ENCODE measurements around the gene CPLX1.
"Not testable (repeated sequence)": the region's sequence is repeated elsewhere in the genome, so short reads cannot be mapped to it uniquely, and the experiment has no call there.

Gene CPLX1

DNA sequence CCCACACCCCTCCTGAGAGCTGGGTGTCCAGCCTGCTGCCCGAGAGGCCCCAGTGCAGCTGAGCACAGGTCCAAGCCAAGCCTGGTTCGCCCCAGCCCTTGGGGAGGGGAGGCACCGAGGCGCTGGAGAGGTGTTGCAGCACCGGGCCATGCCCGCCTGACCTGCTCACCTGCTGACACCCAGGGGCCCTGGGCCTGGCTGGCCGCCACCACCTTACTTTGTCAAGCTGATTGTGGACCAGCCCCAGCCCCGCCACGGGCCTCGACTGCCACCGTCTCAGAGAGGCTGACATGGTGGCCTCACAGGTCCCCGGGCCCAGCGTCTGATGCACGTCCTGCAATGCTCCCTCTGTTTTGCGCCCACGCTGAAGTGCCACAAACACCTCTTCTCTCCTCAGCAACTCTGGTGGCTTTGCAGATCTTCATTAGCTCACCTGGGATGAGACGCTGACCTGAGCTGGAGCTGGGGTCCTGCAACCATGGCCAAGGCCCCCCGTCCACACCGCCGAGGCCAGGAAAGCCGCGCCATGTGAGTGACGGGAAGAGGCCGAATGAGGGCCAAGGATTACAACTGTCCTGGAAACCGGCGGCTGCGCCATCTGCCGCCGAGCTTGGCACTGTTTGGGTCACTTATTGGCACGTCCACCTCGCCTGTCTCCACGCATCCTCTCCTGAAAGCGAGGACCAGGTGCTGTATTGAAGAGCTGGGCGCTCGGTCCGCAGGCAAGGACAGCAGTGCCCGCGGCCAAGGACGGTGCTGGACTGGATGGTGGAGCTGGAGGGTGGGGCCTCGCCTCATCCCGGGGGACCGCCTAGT is 7.6 kb downstream of the CPLX1 start:
- DNase-seq, result no peak

DNA sequence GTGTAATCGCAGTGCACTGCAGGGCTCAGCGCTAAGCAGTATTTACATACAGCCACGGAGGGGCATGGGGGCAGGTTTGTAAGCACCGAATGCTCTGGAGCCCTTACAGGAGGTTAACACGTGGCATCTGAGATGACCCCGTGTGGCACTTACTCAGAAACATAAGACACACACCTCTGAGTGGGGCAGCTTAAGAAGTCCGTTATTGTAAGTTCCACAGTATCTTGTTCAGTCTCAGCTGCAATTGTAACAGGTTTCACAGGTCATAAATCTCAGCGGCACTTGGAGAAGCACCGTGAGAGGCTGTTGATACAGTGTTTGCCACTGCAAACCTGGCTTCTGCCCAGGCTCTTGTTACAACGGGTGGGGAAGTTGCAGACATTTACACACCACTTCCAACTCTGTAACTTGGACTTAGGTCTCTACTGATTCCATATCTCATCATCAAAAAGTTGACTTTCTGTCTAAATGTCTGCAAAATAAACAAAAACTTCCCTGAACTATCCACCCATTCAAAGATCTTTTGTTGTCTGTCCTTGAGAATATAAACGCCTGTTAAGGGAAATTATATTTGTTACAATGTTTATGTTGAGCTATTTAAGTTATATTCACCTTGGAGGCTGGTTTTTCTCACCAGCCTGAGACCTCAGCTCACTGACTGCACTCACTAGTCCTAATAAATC is 10.3 kb downstream of the CPLX1 start:
- DNase-seq, result no peak

DNA sequence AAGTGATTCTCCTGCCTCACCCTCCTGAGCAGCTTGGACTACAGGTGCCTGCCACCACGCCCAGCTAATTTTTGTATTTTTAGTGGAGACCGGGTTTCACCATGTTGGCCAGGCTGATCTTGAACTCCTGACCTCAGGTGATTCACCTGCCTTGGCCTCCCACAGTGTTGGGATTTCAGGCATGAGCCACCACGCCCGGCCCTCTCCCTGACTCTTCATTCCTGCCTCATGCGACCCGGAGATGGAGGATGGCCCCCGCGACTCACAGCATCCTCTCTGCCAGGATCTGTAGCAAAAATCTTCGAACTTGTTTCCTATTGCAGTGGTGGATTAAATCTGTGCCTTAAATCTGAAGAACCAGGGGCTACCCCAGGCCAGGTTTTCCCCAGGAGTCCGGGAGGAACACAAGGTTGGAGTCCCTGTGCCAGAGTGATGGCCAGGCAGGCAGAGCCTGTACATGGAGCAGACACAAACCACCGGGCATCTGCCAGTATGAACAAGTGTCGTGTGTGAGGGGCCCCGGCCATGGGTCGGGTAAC is 11.5 kb downstream of the CPLX1 start:
- DNase-seq, result no peak

DNA sequence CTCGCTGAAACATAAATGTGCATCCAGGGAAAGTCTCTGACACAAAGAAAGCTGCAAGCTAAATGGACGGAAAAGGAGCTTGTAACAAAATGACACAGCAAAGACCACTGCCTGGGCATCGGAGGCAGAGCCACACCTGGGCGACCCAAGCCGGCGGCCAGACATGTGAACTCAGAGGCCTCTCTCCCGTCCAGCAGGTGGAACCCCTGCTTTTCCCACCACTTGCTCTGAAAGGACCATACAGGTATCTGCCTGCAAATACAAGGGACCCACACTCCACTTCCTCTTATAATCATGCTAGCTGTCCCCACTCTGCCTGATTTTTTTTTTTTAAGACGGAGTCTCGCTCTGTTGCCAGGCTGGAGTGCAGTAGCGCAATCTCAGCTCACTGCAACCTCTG is 12.0 kb downstream of the CPLX1 start:
- no peak for DNase-seq

DNA sequence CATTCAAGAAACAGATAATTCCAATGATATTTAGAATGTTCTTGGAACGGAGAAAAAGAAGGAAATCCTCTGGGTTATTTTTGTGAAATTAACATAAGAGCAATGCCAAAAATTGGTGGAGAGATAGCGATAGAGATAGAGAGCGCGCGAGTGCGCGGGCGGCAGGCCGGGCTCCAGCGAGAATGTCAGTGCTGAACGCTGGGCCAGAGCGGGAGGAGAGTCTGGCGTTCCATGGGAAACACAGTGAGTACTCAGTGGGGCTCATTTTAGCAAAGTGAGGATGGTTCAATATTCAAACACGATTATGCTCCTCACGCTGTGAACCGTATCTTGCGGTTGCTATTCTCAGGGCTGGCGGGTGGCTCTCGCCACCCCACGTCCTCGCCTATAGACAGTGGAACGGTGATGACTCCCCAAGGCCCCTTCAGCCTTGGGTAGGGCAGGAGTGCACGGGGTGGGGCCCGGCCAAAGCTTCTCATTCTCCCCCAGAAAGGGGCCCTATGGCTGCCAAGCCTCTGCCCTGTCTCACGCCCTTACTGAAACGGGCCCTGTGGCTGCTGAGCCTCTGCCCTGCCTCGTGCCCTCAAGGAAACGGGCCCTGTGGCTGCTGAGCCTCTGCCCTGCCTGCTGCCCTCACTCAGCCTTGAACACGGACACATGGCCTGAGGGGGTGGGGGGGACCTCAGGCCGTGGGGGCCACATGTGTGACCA is 16.9 kb downstream of the CPLX1 start:
- no peak for DNase-seq

DNA sequence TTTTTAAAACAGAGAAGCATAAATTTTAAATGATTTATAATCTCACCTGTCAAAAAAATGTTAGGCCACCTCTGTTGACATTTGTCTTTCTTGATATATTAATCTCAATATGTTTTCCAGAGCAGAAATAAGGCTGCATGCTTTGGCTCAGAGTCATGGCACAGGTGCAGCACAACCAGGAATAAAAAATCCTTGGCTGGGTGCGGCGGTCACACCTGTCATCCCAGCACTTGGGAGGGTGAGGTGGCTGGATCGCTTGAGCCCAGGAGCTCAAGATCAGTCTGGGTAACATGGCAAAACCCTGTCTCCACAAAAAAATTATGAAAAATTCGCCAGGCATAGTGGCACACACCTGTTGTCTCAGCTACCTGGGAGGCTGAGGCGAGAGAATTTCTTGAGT is 18.1 kb downstream of the CPLX1 start:
- no peak for DNase-seq

DNA sequence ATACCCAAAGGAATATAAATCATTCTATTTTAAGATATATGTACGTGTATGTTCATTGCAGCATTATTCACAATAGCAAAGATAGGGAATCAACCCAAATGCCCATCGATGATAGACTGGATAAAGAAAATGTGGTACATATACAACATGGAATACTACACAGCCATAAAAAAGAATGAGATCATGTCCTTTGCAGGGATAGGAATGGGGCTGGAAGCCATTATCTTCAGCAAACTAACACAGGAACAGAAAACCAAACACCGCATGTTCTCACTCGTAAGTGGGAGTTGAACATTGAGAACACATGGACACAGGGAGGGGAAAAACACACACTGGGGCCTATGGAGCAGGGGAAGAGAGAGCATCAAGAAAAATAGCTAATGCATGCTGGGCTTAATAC is 18.9 kb downstream of the CPLX1 start:
- DNase-seq, result not testable (repeated sequence)

DNA sequence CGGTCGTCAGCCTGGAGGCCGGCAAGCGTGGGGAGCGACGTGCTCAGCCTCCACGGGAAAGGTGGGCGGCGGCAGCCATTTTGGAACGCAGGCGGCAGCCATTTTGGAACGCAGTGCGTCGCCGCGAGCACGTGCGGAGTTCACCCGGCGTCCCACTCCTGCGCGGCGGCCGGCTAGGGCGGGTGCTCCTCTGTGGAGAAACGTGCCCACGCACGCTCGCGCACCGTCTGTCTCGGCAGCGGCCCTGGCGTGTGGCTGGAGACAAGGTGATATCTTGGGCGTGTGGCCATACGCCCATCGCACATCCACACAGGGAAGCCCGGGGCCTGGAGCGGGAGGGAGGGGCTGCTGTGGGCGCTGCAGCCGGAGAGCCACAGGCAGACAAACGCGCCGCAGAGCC is 21.1 kb downstream of the CPLX1 start:
- DNase-seq, result no peak

DNA sequence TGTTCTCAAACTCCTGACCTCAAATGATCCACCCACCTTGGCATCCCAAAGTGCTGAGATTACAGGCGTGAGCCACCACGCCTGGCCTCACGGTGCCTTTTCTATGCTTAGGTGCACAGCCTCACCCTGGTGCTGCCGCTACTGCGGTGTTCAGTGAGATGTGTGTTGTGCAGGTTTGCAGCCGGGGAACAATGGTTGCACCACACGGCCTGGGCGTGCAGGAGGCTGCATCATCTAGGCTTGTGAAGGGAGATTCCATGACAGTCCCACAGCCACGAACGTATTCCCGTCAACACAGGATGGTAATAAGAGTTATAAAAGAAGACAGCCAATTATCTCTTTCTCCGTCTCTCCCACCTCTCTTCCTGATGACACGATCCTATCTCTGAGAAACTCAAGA is 22.0 kb downstream of the CPLX1 start:
- DNase-seq, result no peak

DNA sequence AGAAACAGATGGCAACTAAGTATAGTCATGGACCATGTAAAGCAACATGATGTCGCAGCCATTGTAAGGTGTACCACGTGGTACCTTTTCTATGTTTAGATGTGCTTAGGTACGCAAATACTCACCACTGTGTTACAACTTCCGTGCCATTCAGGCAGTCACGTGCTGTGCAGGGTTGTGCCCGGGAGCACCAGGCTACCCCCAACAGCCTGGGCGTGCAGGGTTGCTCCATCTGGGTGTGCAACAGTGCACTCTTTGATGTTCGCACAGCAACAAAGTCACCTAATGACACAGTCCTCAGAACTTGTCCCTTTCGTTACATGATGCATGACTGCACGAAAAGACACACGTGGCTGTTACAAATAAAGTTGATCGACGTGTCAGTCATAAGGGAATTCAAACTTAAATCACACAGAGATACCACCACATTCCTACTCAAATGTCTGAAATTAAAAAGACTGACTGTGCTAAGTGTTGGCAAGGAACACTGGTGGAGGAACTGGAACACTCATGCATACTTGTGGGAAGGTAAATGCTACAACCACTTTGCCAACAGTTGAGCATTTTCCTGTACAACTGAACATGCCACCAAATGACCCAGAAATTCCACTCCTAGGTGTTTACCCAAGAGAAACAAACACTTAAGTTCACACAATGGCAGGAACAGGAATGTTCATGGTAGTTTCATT is 24.3 kb downstream of the CPLX1 start:
- DNase-seq, result no peak

DNA sequence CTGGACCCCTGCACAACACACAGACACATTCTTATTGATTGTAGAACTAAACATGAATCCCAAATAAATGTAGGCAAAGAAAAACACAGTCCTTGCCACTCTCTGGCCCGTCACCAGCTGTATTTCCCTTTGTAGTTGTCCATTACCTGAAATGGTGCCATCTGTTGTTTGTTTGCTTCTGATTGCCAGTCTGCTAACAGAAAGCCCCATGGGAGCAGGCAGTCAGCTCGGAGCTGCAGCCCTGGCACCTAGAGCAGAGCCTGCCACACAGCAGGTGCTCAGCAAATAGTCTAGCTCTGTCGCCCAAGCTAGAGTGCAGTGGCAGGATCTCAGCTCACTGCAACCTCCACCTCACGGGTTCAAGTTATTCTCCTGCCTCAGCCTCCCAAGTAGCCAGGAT is 28.9 kb downstream of the CPLX1 start:
- DNase-seq, result no peak

DNA sequence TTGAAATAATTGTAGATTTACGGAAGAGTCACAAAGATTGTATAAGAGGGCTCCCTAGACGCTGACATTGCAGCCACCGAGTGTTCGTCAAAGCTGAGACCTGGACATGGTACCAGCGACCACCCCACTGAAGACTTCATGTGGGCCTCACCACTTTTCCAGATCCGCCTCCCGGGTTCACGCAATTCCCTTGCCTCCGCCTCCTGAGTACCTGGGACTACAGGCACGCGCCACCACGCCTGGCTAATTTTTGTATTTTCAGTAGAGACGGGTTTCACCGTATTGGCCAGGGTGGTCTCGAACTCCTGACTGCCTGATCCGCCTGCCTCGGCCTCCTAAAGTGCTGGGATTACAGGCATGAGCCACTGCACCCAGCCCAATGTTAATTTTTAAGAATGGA is 29.7 kb downstream of the CPLX1 start:
- no peak for DNase-seq

DNA sequence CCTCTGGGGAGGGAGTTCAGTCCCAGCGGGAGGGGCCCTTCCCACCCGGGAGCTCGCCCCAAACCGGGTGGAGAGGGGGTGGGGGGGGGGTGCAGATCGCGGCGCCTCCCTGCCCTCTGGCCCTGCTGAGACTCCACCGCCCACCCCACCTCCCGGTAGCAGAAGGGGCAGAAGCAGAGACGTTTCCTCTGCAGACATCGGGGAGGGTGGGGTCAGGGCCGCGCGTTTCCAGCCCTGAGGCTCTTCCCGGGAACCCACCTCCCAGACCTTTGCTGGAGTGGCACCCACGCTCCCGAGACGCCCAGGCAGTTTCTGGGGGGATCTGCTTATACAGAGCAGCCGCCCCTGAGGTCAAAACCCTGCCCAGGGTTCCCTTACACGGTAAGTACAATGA is 30.2 kb downstream of the CPLX1 start:
- DNase-seq, result no peak

DNA sequence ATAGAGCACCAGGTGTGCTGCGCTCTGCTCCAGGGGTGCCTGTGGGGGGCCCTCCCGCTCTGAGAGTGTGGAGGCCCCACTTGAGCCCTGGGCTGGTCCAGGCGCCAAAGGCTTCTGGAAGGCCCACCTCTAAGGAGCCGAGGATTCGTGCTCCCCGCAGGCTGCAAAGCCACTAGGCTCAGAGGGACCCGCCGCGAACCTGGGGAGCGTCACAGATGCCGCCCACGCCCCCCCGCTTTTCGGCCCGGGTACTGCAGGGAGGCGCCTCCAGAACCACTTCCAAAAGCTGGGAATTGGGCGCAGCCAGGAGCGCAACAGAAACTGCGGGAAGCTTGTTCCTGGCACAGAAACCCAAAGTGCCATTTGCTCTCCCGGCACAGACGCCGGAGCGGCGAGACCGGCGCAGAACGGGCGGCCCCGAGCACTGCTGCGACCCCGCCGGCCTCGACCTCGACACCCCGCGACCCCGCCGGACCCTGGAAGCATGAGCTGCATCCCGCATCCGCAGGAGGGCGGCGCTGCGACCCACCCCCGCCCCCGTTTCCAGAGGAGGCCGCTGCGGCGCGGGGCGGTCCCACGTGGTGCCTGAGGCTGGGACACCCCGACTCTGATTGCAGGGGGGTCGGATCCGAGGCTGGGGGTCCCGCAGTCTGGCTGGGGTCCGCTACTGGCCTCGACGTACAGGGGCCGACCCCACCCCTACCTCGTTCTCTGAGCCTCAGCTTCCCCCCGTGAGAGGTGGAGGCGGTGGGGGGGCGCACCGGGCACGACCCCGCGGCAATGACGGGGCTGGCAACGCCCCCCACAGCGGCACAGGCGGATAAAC is 30.8 kb downstream of the CPLX1 start:
- DNase-seq, result no peak

DNA sequence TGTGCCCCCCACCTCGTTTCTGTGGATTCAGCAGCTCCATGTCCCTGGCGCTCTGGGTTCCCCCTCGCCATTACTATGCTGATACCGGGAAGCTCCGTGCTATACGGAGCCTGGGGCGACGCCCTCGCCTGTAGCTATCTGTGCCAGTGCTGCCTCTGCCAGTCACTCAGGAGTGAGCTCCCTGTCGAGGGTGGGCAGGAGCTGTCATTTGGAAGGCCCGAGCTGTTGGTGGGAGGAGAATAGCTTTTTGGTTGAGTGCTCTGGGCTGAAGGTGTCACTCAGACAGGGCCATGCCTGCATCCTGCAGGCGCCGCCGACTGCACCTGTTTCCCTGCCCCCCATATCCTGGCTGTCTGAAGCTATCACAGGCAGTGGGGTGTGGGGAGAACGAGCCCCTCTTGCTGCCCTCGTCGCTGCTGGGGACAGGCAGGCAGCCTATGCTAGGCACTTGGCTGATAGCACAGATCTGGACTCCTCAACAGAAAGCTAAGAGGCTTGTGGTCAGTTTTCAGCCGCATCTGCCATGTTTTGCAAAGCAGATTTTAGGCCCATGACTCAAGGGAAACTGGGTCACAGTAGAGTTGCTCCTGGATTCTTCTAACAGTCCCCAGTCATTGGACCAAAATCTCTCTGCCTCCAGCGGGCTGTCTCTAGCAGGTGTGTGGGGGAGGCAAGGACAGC is 31.8 kb downstream of the CPLX1 start:
- DNase-seq, result no peak

DNA sequence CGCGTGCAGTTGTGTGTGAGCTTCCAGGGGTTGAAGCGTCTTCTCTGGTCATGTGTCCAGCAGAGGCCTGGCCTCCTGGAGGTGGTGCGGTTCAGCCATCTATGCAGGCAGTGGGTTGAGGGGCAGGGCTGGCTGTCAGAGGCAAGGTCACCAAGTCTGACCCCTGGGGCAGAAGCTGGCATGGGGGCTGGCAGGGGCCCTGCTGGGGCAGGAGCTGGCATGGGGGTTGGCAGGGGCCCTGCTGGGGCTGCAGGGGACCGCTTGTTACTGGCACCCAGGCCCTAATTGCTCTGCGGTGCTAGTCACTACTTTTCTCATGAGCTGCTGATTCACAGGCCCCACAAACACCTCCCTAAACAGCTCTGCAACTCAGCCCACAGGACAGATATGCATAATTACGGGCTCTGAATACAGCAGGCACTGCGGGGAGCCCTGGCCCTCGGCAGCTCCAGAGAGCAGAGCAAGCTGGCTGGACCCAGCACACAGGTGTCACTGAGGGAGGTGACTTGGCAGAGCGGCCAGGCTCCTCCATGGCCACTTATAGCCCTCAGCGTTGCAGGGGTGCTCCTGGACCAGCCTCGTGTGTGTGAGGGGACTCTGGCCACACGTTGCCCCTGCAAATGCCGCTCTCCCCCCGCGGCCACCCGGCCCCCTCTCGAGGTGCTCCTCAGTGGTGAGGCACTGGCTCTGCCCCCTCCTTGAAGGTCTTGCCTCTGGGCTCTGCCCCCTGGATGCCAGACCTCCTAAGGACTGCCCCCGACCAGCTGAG is 32.7 kb downstream of the CPLX1 start:
- DNase-seq, result no peak

DNA sequence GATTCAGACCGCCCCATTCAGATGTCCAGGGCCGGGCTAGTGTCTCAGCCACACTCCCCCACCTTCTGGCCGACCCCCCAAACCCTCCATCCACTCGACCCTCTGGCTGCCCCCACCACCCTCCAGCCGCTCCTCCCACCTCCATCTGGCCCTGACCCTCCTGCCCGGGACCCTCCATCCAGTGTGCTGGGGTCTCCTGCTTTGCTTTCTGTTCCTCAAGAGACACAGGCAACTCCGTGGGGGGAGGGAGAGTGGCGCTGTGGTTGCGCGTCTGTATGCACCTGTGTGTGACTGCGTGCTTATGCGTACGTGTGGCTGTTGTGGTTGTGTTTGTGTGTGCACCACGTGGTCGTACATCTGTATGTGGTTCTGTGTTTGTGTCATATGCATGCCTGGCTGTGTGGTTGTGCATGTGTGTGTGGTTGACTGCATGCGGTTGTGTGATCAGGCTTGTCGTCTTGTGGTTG is 33.3 kb downstream of the CPLX1 start:
- no peak for DNase-seq

DNA sequence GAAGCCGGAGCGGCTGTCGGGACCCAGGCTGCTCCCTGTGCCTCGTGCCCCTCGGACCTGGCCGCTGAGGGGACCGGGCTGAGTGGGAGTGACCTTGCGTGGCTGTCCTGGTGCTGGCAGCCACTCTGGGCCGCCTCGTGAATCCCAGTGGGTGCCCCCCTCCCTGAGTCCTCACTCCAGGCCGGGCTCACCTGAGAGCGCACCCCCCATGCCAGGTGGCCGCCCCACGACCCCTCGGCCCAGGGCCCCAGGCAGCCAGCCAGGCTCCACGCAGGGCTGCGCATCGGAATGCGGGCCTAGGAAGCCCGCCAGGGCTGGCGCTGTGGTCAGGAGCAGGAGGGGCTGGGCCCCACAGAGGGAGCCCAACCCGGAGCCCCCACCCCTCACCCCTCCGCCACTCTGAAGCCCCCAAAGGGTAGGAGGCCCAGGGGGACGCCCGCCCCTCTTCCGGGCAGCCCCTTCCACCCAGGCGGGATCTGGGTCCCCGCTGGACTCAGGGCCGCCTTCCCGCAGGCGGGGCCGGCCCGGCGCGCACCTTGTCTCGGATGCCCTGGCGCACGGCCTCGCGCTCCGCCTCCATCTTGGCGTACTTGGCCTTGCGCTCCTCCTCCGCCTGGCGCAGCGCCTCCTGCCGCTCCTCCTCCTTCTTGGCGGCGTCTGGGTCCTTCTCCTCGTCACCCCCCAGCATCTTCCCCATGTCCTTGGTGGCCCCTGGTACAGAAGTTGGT is 33.9 kb downstream of the CPLX1 start:
- no peak for DNase-seq

DNA sequence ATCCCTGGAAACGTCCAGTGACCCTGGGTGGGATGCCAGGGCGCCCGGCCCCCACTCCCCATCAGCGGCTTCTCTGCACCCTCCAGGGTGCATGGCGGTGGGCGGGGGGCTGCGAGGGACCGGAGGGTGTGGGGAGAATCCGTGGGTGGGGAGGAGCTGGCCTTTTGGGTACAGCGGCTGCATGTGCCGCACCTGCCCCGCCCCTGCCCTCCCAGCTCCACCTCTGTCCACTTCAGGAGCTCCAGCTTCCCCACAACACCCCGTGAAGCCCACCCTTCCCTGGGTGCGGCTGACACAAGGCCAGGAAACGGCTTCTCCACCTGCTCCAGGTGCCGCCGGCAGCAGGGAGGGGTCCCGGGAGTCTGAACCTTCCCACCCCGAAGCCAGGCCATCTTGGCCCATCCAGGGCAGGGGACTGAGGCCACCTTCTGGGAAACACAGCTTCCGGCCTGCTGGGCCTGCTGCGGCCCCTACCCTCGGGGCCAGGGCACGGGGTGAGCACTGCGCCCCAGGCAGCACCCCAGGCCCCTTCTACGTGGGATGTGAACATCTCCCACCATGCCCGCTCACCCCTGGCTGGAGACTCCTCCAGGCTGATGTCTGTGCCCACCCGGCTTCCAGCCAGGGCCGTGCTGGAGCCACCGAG is 34.6 kb downstream of the CPLX1 start:
- DNase-seq, result no peak

DNA sequence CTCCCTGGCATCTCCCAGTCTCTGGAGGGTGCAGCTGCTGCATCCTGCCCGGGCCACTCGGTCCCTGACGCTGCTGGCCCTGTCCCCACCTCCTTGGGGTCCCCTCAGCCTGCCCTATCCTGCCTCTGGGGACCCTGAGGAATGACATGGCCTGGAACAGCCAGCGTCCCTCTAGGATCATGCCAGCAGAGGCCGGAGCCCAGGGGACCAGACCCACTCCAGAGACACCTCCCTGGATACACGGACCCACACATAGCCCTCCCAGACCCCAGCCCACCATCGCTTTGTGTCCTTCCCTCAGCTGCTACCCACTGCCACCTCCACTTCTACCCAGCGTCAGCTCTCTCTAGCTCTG is 35.5 kb downstream of the CPLX1 start:
- no peak for DNase-seq
